ENCODE results near the gene MCRIP2.
A peak's percentile ranks its signal among the peaks of the same experiment; 100 is the strongest.
"Not testable (repeated sequence)": the region's sequence is repeated elsewhere in the genome, so short reads cannot be mapped to it uniquely, and the experiment has no call there.

Gene MCRIP2

GRCh38 chr16:683396-684070 is 41.9 kb downstream of the MCRIP2 start:
- DNase-seq: no peak

GRCh38 chr16:684071-684794 is 42.6 kb downstream of the MCRIP2 start, which contains the start of gene JMJD8:
Gene JMJD8, minus strand, starts transcription at chr16:684334. Its CDS starts 15 bp downstream, at chr16:684319.
- peak; percentile 91 for DNase-seq

GRCh38 chr16:684961-685696 is 43.5 kb downstream of the MCRIP2 start:
- no peak for DNase-seq

GRCh38 chr16:685967-686366 is 44.3 kb downstream of the MCRIP2 start:
- DNase-seq: no peak

- DNase-seq: no peak
Measured at GRCh38 chr16:686459-687260, 45.0 kb downstream of the MCRIP2 start.

GRCh38 chr16:687499-687898 is 45.9 kb downstream of the MCRIP2 start:
- no peak for DNase-seq

- no peak for DNase-seq
Measured at GRCh38 chr16:689175-689897, 47.7 kb downstream of the MCRIP2 start.

- not testable (repeated sequence) for DNase-seq
Measured at GRCh38 chr16:691242-691641, 49.6 kb downstream of the MCRIP2 start.

GRCh38 chr16:692356-693108 is 50.9 kb downstream of the MCRIP2 start:
- no peak for DNase-seq

GRCh38 chr16:693364-693763 is 51.7 kb downstream of the MCRIP2 start:
- no peak for DNase-seq

- DNase-seq: peak; percentile 30
Measured at GRCh38 chr16:693766-694165, 52.1 kb downstream of the MCRIP2 start.

GRCh38 chr16:694187-694862 is 52.7 kb downstream of the MCRIP2 start:
- DNase-seq: no peak

GRCh38 chr16:694863-695354 is 53.3 kb downstream of the MCRIP2 start:
- DNase-seq: no peak

GRCh38 chr16:695355-696089 is 53.9 kb downstream of the MCRIP2 start:
- DNase-seq: peak; percentile 39

Data from effector CD8-positive, alpha-beta T cell (primary cell).